Stimulated activated CD4-positive, alpha-beta T cell treated with anti-CD3 and anti-CD28 coated beads, Interleukin-1b, Interleukin-23, amount 100 ng/mL, for 48 hours (primary cell): ENCODE results near the gene EXOSC9.

Source experiments
- DNase-seq: peaks from one replicate; pipeline ENCODE4 v3.0.0-alpha.2; 2020

EXOSC9 gene

DNA sequence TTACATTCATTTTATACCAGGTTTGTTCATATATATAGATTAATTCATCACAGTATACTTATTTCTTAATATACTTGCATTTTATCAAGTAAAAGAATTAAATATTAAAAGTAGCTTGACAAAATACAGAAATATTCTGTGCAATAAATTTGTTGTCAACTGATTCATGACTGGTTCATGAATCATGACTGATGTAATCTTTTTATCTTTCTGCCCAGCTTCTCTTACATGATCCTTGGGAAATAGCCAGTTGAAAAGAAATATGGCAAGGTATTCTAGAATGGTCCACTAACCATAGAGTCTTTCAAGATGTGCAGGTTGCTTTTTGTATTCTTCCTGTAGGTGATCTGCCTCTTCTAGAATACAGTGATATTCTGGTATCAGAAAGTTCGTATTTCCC lies 26.7 kb downstream of the EXOSC9 start:
- DNase-seq: no peak

- DNase-seq: no peak
Observed at GRCh38 chr4:121829511-121829910, 28.4 kb downstream of the EXOSC9 start.

DNA sequence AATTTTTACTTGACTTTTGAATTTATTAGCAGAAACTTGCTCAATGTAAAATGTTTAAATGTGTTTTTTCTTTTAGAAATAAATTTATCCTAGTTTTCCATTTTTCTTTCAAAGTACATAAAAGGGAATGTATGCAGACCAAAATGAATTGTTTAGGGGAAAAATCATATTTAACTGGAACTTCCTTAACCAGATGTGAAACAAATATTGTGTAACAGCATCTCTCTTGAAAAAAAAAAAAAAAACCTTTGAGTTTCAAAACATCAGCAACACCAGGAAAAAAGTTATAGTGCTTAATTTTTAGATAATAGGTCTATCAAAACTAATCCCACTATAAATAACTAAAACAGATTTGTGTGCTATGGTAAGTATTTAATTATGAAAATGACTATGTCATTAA lies 37.0 kb downstream of the EXOSC9 start:
- DNase-seq: no peak

DNA sequence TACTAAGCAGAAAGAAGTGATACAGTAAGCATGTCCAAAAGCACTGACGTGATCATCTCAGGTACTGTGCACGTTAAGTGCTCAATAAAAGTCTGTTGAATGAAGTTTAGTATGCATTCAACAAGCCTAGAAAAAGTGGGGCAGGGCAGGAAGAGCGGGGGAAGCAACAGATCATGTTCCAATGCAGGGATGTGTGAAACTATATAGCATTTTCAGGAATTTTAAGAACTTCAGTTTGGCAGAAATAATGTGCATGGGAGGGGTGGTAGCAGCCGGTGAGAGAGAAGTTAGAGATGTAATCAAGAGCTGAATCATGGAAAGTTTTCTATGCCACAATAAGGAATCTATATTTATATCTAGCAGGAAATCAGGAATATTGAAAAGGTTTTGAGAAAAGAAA lies 41.7 kb downstream of the EXOSC9 start:
- no peak for DNase-seq

DNA sequence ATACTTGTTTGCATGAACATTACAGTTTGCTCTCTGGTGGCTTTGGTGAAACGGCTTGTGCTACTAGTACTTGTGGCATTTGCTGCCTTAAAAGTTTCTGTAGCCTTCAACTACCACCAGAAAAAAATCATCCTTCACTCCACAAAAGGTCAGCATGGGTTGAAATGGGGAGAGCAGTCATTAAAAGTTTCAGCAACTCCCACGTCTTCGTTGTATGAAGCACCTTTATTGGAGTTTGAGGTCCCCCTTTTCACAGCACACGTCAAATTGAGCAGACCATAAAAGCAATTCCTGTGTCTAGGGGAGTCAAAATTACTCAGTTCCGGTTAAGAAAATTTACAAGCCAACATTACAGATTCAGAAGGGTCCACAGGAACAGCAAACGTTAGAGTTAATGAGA lies 45.5 kb downstream of the EXOSC9 start:
- DNase-seq: no peak

DNA sequence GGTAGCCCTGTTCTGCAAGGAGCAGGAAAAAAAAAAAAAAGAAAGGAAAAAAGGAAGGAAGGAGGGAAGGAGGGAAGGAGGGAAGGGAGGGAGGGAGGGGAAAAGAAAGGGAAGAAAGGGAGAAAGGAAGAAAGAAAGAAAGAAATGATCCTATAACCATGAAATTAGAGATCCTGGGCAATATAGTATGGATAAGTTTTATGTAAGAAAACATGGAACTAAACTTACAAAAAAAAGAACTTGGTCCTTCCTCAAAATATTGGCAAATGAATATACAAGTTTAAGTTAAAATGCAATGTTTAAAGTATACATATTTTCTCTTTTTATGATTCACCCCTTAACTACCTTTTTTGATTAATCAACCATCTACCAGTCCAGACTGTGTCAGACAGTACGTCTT lies 50.2 kb downstream of the EXOSC9 start:
- DNase-seq: no peak

- DNase-seq: no peak
Observed at GRCh38 chr4:121860121-121860520, 59.0 kb downstream of the EXOSC9 start.

DNA sequence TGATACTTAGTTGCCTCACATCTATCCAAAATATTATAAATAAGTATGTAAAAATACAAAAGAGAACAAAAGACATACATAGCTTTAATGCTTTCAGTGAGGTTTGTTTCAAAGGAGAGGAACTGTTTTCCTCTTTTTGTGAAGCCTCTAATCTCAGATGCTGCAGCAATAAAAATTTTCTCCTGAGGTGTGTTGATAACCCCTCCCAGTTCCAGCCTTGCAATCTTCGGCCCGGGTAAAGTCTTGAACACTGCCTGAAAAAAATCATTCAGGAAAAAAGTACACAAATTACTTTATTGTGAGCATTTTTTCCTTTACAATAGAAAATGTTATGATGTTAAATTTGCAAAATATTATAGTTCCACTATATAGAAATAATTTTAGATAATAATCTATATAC lies 60.3 kb downstream of the EXOSC9 start:
- no peak for DNase-seq

- DNase-seq: no peak
Observed at GRCh38 chr4:121863799-121864198, 62.7 kb downstream of the EXOSC9 start.
